Medulla oblongata (tissue), 1 donor: Measurements from ENCODE around the gene XXYLT1.

Experiments
- DNase-seq: peaks from one replicate; pipeline ENCODE4 v3.0.0-alpha.2; 2015; ENCODE audit errors: extremely low spot score

Gene XXYLT1

GRCh38 chr3:195131176-195131575 is 139.8 kb downstream of the XXYLT1 start:
- no peak for DNase-seq

- DNase-seq, result no peak
Measured at GRCh38 chr3:195129644-195130492, 141.1 kb downstream of the XXYLT1 start.

GRCh38 chr3:195129072-195129643 is 141.8 kb downstream of the XXYLT1 start:
- DNase-seq, result no peak

- DNase-seq, result no peak
Measured at GRCh38 chr3:195128255-195129071, 142.5 kb downstream of the XXYLT1 start.

GRCh38 chr3:195126056-195126605 is 144.8 kb downstream of the XXYLT1 start:
- DNase-seq, result no peak

GRCh38 chr3:195125646-195126045 is 145.3 kb downstream of the XXYLT1 start:
- no peak for DNase-seq

- DNase-seq, result no peak
Measured at GRCh38 chr3:195124378-195124992, 146.5 kb downstream of the XXYLT1 start.

GRCh38 chr3:195123281-195123691 is 147.7 kb downstream of the XXYLT1 start:
- DNase-seq, result no peak

GRCh38 chr3:195122261-195122660 is 148.7 kb downstream of the XXYLT1 start:
- DNase-seq, result no peak

GRCh38 chr3:195120267-195120601 is 150.7 kb downstream of the XXYLT1 start:
- DNase-seq, result no peak

GRCh38 chr3:195119461-195120266 is 151.3 kb downstream of the XXYLT1 start:
- peak; percentile 48 for DNase-seq

GRCh38 chr3:195118671-195119070 is 152.3 kb downstream of the XXYLT1 start:
- no peak for DNase-seq

- no peak for DNase-seq
Measured at GRCh38 chr3:195117978-195118581, 152.9 kb downstream of the XXYLT1 start.

GRCh38 chr3:195116407-195117185 is 154.4 kb downstream of the XXYLT1 start:
- DNase-seq, result no peak

- no peak for DNase-seq
Measured at GRCh38 chr3:195115600-195116406, 155.2 kb downstream of the XXYLT1 start.

GRCh38 chr3:195114786-195115599 is 156.0 kb downstream of the XXYLT1 start:
- no peak for DNase-seq

- DNase-seq, result no peak
Measured at GRCh38 chr3:195113536-195114425, 157.2 kb downstream of the XXYLT1 start.
